K562 (cell line): ENCODE measurements around the gene MTPN. TPM values are rescaled to one million over a fixed set of nuclear protein-coding genes. Genes with fewer than 3 reads are reported as not detected.

Source experiments
- BACH1 ChIP-seq: fragments of 200-800 bp; sonication (Bioruptor generic); IDR thresholded peaks from 2 replicates; pipeline ENCODE4 v1.6.1; 2016; ENCODE audit warnings: missing genetic modification characterization, missing compliant biosample characterization
- CHCHD3 ChIP-seq: fragments of 250-450 bp; sonication (Bioruptor Pico); IDR thresholded peaks from 2 replicates; pipeline ENCODE4 v2.1.2; 2022; ENCODE audit warnings: mild to moderate bottlenecking
- CHD1 ChIP-seq: fragments of 200-600 bp; sonication (generic); IDR thresholded peaks from one replicate; pipeline ENCODE4 v1.6.1; 2012; ENCODE audit warnings: mild to moderate bottlenecking, moderate library complexity, low read length, inconsistent platforms
- ELF1 ChIP-seq: fragments of 200-800 bp; sonication (Bioruptor generic); IDR thresholded peaks from 2 replicates; pipeline ENCODE4 v1.6.1; 2016; ENCODE audit warnings: missing genetic modification characterization, missing compliant biosample characterization
- HDGF ChIP-seq: fragments of 450-650 bp; IDR thresholded peaks from 2 replicates; pipeline ENCODE4 v1.6.1; 2016
- NFE2L1 ChIP-seq: fragments of 450-650 bp; IDR thresholded peaks from 2 replicates; pipeline ENCODE4 v1.6.1; 2016; ENCODE audit warnings: missing genetic modification characterization, low read depth, mild to moderate bottlenecking, missing compliant biosample characterization, moderate library complexity, borderline replicate concordance
- NR2F6 ChIP-seq: fragments of 450-650 bp; formaldehyde crosslinking; IDR thresholded peaks from 2 replicates; pipeline ENCODE4 v1.4.0; 2020; ENCODE audit warnings: mild to moderate bottlenecking
- PHTF2 ChIP-seq: fragments of 250-450 bp; sonication (Bioruptor Pico); IDR thresholded peaks from 2 replicates; pipeline ENCODE4 v1.5.0; 2021; ENCODE audit warnings: mild to moderate bottlenecking
- PPARD ChIP-seq: fragments of 250-450 bp; sonication (Bioruptor Pico); IDR thresholded peaks from 2 replicates; pipeline ENCODE4 v1.8.0; 2022; ENCODE audit warnings: inconsistent platforms, mild to moderate bottlenecking, moderate library complexity
- YY1 ChIP-seq, 3 experiments: IDR thresholded peaks; 2 replicates each; pipeline ENCODE4 v1.6.1; 2011; ENCODE audit warnings: low read length in 2 of 3, mild to moderate bottlenecking in 2 of 3, moderate library complexity in 2 of 3, borderline replicate concordance in 1 of 3, control low read depth in 1 of 3, low read depth in 1 of 3; ENCODE audit not compliant: insufficient read depth in 3 of 3, insufficient replicate concordance in 2 of 3, control insufficient read depth in 1 of 3, insufficient read length in 1 of 3; ENCODE audit errors: extremely low read depth in 1 of 3
- ZKSCAN3 ChIP-seq: fragments of 250-450 bp; sonication (Bioruptor Pico); IDR thresholded peaks from 2 replicates; pipeline ENCODE4 v1.4.0; 2020
- ZNF589 ChIP-seq: fragments of 200-800 bp; sonication (Bioruptor generic); IDR thresholded peaks from 2 replicates; pipeline ENCODE4 v1.6.1; 2016; ENCODE audit warnings: low read depth, missing genetic modification characterization, missing compliant biosample characterization
- ZNF785 ChIP-seq: fragments of 250-450 bp; sonication (Bioruptor Pico); IDR thresholded peaks from 2 replicates; pipeline ENCODE4 v1.4.0; 2020; ENCODE audit warnings: mild to moderate bottlenecking
- polyA plus RNA-seq, 8 experiments: library from polyadenylated mRNA; depleted of rRNA in 4 of 8; stranded (reverse) in 5 of 8; unstranded in 3 of 8; fragments of >200 nt; fragmentation: Nextera tagmentation in 2 of 8; fragmentation: Illumina TruSeq in 1 of 8; extraction: Ambion mirVana in 2 of 8; extraction: Trizol in 1 of 8; gene quantifications; 2 replicates each; pipeline versions ENCODE4 v1.2.1 to v1.2.3, GENCODE V29; 2011 to 2014; ENCODE audit warnings: inconsistent platforms in 1 of 8, missing spikeins in 1 of 8
- total RNA-seq, 7 experiments: library from RNA; depleted of rRNA in 6 of 7; stranded (reverse); fragments of >200 nt in 6 of 7; fragmentation: Illumina TruSeq in 2 of 7; extraction: Trizol in 2 of 7; gene quantifications; 2 replicates each; pipeline versions ENCODE4 v1.2.1 to v1.2.3, GENCODE V29; 2011 to 2021; ENCODE audit warnings: low replicate concordance in 1 of 7
- TF ChIP-seq, protein P1 (sequence below): fragments of 200-400 bp; formaldehyde crosslinking; IDR thresholded peaks from 2 replicates; pipeline ENCODE4 v1.6.1; 2017; ENCODE audit warnings: mild to moderate bottlenecking, low read depth, low read length, moderate library complexity
- TF ChIP-seq, protein P2 (sequence below): sonication (generic); formaldehyde crosslinking; IDR thresholded peaks from 2 replicates; pipeline ENCODE4 v1.8.1; 2023; ENCODE audit warnings: mild to moderate bottlenecking, missing genetic modification reagents
- TF ChIP-seq, protein P3 (sequence below): fragments of 250-450 bp; sonication (Bioruptor Pico); IDR thresholded peaks from 2 replicates; pipeline ENCODE4 v1.5.1; 2021; ENCODE audit warnings: mild to moderate bottlenecking
- TF ChIP-seq, protein P4 (sequence below), 2 experiments: fragments of 450-650 bp; IDR thresholded peaks; 2 replicates each; pipeline ENCODE4 v1.6.1; 2016
- TF ChIP-seq, protein P5 (sequence below): fragments of 250-450 bp; sonication (Bioruptor Pico); IDR thresholded peaks from 2 replicates; pipeline ENCODE4 v1.5.0; 2020; ENCODE audit warnings: mild to moderate bottlenecking

Gene MTPN
- total and polyA plus RNA-seq, 9 of the 15 experiments (the other 6 are each of a cell fraction or from before 2014, with no cell fraction given), result 68.5 to 261 (median 156) TPM

DNA sequence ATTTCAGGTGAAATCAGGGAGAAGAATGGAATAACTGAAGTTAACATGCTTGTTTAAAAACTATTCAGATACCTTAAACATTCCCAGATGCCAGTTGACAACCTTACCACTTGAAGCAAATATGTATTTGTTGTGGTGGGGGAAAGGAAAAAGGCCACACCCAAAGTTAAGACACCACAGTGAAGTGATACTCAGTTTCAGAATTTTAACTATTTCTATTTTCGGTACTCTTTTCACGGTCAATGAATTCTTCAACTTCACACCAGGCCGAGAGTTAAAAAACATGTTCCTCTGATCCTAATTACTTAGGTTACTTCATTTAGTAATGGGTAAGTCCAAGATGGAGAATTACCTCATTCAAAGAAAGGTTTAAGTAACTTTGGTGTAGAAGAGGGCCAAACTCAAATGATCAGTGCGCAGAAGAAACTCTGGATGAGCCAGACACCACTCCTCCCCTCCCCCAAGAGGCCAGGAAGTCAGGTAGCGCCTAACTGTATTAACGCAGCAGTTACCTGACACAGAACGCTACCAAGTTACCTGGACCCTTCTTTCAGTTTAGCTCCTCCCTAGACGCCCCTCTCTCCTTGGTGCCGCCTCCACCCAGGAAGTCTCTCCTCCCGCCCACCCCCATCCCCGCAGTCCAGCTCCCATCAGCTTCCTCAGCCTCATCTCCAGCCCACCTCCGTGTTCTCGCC lies 700 bp downstream of the MTPN start (continued):
- no peak for TF ChIP-seq PHTF2 (CRISPR knock-in tag)
- TF ChIP-seq, protein P1, sequence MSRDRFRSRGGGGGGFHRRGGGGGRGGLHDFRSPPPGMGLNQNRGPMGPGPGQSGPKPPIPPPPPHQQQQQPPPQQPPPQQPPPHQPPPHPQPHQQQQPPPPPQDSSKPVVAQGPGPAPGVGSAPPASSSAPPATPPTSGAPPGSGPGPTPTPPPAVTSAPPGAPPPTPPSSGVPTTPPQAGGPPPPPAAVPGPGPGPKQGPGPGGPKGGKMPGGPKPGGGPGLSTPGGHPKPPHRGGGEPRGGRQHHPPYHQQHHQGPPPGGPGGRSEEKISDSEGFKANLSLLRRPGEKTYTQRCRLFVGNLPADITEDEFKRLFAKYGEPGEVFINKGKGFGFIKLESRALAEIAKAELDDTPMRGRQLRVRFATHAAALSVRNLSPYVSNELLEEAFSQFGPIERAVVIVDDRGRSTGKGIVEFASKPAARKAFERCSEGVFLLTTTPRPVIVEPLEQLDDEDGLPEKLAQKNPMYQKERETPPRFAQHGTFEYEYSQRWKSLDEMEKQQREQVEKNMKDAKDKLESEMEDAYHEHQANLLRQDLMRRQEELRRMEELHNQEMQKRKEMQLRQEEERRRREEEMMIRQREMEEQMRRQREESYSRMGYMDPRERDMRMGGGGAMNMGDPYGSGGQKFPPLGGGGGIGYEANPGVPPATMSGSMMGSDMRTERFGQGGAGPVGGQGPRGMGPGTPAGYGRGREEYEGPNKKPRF, result no peak
- TF ChIP-seq NFE2L1 (tag), result no peak
- no peak for TF ChIP-seq ZKSCAN3 (CRISPR knock-in tag)
- TF ChIP-seq ZNF785 (CRISPR knock-in tag), result no peak
- TF ChIP-seq ELF1, result no peak
- TF ChIP-seq CHCHD3 (CRISPR knock-in tag), result no peak
- no peak for TF ChIP-seq YY1 (IDR thresholded peaks at IDR 0.05; ENCODE audit: borderline replicate concordance in 1 of 3, control insufficient read depth in 1 of 3, extremely low read depth in 1 of 3, insufficient read depth in 3 of 3, insufficient read length in 1 of 3, insufficient replicate concordance in 2 of 3, low read depth in 1 of 3, low read length in 2 of 3)
- TF ChIP-seq PPARD (CRISPR knock-in tag), result no peak
- no peak for TF ChIP-seq ZNF589 (CRISPR knock-in tag)
- peak; percentile 96 for TF ChIP-seq HDGF
- TF ChIP-seq NR2F6, result no peak
- no peak for TF ChIP-seq BACH1 (tag)
- TF ChIP-seq, protein P2, sequence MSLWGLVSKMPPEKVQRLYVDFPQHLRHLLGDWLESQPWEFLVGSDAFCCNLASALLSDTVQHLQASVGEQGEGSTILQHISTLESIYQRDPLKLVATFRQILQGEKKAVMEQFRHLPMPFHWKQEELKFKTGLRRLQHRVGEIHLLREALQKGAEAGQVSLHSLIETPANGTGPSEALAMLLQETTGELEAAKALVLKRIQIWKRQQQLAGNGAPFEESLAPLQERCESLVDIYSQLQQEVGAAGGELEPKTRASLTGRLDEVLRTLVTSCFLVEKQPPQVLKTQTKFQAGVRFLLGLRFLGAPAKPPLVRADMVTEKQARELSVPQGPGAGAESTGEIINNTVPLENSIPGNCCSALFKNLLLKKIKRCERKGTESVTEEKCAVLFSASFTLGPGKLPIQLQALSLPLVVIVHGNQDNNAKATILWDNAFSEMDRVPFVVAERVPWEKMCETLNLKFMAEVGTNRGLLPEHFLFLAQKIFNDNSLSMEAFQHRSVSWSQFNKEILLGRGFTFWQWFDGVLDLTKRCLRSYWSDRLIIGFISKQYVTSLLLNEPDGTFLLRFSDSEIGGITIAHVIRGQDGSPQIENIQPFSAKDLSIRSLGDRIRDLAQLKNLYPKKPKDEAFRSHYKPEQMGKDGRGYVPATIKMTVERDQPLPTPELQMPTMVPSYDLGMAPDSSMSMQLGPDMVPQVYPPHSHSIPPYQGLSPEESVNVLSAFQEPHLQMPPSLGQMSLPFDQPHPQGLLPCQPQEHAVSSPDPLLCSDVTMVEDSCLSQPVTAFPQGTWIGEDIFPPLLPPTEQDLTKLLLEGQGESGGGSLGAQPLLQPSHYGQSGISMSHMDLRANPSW (CRISPR knock-in tag), result no peak
- TF ChIP-seq, protein P3, sequence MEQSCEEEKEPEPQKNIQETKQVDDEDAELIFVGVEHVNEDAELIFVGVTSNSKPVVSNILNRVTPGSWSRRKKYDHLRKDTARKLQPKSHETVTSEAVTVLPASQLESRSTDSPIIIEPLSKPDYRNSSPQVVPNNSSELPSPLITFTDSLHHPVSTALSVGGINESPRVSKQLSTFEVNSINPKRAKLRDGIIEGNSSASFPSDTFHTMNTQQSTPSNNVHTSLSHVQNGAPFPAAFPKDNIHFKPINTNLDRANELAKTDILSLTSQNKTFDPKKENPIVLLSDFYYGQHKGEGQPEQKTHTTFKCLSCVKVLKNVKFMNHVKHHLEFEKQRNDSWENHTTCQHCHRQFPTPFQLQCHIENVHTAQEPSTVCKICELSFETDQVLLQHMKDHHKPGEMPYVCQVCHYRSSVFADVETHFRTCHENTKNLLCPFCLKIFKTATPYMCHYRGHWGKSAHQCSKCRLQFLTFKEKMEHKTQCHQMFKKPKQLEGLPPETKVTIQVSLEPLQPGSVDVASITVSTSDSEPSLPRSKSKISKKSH (CRISPR knock-in tag), result no peak
- TF ChIP-seq, protein P4, sequence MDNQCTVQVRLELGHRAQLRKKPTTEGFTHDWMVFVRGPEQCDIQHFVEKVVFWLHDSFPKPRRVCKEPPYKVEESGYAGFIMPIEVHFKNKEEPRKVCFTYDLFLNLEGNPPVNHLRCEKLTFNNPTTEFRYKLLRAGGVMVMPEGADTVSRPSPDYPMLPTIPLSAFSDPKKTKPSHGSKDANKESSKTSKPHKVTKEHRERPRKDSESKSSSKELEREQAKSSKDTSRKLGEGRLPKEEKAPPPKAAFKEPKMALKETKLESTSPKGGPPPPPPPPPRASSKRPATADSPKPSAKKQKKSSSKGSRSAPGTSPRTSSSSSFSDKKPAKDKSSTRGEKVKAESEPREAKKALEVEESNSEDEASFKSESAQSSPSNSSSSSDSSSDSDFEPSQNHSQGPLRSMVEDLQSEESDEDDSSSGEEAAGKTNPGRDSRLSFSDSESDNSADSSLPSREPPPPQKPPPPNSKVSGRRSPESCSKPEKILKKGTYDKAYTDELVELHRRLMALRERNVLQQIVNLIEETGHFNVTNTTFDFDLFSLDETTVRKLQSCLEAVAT (IDR thresholded peaks at IDR 0.05), result peak in 1 of 2 experiments; percentile 52; a peak in 1 of 4 replicates
- TF ChIP-seq, protein P5, sequence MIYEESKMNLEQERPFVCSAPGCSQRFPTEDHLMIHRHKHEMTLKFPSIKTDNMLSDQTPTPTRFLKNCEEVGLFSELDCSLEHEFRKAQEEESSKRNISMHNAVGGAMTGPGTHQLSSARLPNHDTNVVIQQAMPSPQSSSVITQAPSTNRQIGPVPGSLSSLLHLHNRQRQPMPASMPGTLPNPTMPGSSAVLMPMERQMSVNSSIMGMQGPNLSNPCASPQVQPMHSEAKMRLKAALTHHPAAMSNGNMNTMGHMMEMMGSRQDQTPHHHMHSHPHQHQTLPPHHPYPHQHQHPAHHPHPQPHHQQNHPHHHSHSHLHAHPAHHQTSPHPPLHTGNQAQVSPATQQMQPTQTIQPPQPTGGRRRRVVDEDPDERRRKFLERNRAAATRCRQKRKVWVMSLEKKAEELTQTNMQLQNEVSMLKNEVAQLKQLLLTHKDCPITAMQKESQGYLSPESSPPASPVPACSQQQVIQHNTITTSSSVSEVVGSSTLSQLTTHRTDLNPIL, result no peak
- peak; percentile 37 for TF ChIP-seq CHD1
